Stimulated activated CD4-positive, alpha-beta T cell treated with anti-CD3 and anti-CD28 coated beads, Interleukin-15, amount 100 ng/mL, for 1 hour (primary cell): Measurements from ENCODE around the gene NFIL3.

Experiments used
- DNase-seq, 2 donors: peaks; one replicate each; pipeline ENCODE4 v3.0.0-alpha.2; 2020; ENCODE audit warnings: low read depth in 1 of 2, low spot score in 1 of 2

The NFIL3 gene

GRCh38 chr9:91421971-91422757, 1.5 kb downstream of the NFIL3 start:
- DNase-seq, result no peak

GRCh38 chr9:91421128-91421765, 2.4 kb downstream of the NFIL3 start:
- no peak for DNase-seq

DNA sequence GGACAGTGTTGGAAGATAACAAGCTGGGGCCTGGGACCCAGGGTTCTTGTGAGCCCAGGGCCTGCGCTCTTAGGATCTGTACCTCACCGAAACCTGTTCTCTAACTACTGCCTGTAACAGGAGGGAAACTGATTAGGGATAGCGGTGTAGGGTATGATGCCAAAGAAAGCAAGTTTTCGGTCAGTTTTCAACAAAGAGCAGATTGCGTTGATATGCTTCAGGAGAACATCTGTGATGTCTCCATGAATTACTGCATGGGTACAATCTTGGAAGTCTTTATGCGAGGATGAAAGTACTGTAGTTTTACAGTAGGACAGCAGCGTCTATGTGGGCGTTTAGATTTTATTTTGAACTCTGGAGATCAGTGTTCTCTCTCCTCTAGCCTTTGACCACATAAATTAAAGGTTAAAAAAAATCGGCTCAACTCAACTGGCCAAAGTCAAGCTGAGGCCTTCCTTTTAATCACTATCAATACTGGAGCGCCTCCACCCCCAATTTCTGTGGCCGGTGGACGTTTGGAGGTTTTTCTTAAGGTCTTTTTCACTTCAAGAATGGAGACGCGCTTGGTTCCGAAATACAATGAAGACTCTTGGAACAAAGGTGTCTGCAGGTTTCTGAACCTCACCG, 3.0 kb downstream of the NFIL3 start:
- DNase-seq, result no peak

GRCh38 chr9:91419222-91420191, 4.1 kb downstream of the NFIL3 start:
- no peak for DNase-seq

DNA sequence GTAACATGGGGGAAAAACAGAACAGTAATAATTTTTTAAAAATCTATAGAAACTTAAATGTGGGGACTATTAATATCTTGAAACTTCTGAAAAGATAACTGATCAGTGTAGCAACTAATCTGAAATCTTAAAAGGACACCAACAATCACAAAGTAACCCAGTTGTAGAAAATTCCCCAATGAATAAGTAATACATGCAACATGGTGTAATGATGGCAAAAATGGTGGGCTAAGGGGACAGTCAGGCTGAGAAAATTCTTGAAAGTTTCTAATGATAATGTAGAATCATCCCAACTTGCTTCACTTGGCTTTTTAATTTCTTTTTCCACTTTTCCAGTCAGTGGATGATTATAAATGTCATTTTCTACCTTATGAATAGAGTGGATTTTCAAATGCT, 5.4 kb downstream of the NFIL3 start:
- DNase-seq, result no peak

DNA sequence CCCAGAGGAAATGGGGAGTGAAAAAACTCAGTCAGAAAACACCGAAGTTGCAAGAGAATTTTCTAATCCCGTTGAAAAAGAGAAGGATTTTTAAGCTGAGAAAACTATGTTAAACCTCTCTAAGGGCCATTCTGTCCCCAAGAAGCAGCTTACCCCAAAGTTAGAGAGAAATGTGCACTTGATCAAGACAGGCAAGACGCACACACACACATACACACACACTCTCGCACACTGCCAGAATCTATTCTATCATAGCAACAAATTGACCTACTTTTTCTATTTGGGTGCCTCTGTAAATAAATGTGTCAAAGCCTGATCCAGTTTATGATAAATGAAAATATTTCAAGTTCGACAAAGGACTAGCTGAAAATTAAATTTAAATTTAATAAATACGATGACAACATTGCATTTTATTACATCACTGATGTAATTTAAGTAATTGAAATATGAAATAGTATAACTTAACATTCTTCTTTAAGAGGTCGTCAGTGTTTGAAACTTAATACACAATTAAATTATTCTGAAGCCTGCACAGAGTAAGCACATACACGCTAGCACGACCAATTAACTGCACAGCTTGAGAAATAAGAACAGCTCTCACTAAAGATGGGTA, 5.9 kb downstream of the NFIL3 start:
- DNase-seq, result no peak

DNA sequence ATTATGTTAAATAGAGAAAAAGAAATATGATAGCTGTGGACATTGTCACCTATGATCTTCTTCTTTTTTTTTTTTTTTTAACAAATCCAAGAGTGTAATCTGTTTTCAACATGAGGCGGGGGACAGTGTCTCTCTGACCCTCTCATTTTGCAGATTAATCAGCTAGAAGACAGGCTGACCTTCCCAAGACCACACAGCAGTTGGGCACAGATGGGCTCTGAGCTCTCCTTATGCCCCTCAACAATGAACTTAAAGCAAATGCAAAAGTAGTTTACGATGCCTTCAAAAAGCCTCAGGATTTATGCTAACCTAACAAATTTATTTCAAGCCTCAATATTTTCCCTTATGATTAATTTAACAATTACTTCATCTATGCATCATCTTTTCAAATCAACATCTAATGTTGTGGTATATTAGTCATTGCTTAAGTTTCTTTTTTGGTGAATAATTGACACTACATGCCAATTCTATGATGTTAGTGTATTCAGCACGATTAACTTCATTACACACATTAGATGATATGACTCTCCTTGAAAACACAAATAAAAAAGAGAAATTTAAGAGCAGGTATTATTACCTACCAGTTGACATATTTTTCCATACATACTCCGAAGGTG, 7.4 kb downstream of the NFIL3 start:
- DNase-seq, result no peak

DNA sequence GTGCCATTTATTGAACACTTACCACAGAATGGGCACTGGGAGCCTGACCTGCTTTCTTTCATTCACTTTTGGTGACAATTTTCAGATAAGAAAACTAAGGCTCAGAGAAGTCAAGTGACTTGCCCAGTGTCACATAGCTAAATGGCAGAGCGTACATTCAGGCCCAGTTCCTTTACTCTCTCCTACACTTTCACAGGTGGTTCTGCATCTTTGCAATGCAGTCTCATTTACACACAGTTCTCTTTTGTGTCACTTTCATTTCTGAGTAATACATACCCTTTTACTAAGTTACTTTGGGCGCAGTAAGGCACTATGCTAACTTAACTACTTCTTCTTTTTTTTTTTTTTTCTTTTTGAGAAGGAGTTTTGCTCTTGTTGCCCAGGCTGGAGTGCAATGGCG, 8.3 kb downstream of the NFIL3 start:
- no peak for DNase-seq

DNA sequence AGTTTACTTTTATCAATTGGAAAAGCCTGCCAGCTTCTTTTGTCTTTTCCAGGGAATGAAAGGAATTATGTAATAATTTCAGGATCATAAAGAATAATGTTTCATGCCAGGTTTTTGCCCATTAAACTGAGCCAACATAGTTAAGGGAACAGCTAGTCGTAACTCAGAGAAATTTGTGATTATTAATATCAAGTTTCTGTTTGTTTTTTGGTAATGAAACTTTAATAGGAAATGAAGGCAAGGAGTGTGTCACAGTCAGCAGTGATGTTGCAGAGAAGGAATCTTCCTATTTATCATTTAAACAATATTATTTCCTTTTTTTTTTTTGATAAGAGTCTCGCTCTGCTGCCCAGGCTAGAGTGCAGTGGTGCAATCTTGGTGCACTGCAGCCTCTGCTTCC, 10.7 kb downstream of the NFIL3 start:
- DNase-seq, result no peak

GRCh38 chr9:91411096-91411771, 12.4 kb downstream of the NFIL3 start:
- no peak for DNase-seq

DNA sequence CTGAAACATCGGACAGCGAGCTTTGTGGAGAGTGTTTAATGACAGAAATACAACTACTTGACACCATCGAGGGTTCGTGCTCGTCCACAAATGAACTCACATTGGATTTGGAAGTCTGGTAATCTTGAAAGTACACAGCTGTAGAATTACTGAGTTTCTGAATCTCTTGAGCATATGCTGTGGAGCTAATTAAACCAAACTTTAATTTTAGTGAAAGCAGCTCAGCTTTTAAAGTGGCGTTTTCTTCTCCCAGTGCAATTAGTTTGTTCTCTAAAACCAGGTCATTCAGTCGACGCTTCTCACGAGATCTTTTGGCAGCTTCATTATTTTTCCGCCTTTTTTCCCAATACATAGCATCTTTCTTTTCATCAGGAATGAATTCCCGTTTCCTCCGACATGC, 13.5 kb downstream of the NFIL3 start:
- DNase-seq, result no peak

DNA sequence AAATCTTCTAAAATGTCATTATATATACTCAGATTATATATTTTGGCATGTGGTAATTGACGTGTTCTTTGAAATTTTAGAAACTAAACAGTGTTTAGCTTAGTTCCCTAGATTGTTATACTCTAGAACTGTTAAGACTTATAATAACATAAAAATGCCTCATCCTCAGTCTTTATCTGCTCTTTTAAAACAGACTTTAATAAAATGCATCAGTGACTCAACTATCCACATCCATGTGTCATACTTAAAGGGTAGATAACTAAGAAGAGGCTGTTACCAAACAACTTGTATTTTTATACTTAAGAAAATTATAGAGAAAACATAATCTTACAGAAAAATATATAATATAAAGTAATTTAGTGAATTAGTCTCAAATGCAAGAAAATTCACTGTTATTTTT, 15.2 kb downstream of the NFIL3 start:
- no peak for DNase-seq

DNA sequence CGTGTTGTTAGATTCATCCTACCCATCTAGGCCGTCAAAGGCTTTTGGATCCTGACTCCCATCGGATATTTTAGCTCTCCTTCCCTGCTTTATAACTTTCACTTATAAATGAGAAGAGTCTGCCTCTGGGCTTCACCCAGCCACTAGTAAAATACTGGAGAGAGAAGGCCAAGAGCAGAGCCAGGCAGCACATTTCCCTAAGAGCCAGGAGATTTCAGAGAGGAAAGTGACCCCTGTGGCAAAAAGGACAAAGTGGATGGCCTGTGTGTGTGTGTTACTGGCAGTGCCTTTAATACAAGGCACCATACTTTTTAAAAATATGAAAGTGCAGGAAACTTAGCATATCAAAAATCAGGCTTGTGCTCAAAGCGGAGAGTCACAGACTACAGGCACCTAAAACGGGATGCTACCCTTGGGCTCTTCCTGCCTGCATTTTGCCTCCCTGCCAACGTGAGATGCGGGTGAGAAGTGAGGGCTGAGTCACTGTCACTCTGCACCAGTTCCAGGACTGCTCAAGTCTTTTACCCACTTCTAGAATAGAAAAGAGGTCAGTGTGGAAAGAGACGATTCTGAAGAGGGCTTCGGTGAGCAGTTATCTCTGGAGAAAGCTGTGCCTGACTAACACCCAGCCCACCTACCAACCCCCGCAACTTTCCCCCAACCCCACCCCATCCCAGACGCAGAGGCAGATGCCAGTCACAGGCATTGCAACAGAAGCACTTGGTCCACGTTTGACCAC, 15.9 kb downstream of the NFIL3 start:
- DNase-seq, result no peak

DNA sequence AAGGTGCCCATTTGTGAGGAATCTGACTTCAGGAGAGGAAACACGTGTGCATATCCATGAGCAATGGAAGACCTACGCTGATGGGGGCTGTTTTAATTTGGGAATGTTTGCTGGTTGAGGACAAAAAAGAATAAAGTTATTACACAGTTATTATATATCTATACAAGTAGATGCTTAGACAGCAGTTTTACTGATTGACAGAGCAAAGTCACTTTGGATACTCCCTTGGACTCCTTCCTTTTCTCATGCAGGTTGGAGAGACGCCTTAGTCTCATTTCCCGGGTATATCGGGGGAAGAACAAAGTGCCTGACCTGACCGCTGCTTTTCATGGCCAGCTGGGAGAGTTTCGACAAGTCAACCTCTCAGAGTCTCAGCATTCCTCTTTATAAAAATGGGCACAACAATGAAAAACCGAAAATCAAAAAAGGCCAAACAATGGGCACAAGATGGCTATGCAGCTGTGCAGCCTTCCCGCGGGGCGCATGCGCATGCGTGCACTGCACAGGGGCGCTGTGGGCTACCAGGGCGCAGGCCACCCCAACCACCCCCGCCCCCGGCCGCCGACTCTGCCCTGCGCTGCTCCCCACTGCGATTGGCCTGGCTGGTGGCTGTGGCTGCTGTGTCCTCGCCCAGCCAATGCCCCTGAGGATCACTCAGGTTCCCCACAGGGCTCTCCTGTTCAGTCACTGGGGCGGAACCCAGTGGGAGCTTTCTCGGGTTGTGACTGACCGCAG, 18.1 kb downstream of the NFIL3 start:
- no peak for DNase-seq

GRCh38 chr9:91403665-91404543, 19.7 kb downstream of the NFIL3 start:
- DNase-seq, result no peak

GRCh38 chr9:91398926-91399325, 24.7 kb downstream of the NFIL3 start:
- no peak for DNase-seq
